GM19035 (cell line): ENCODE data around the gene BIRC2.
"Not testable (repeated sequence)": the region's sequence is repeated elsewhere in the genome, so short reads cannot be mapped to it uniquely, and the experiment has no call there.

Source experiments
- ATAC-seq: cut with Tn5 transposase; IDR thresholded peaks from one replicate; pipeline ENCODE4 v1.9.1; 2021; ENCODE audit not compliant: unreplicated experiment

The BIRC2 gene

GRCh38 chr11:102322560-102322959 lies 24.5 kb upstream of the BIRC2 start:
- no peak for ATAC-seq

GRCh38 chr11:102323542-102324251 lies 23.3 kb upstream of the BIRC2 start:
- no peak for ATAC-seq

GRCh38 chr11:102325088-102325487 lies 21.9 kb upstream of the BIRC2 start:
- no peak for ATAC-seq

GRCh38 chr11:102328748-102329147 lies 18.3 kb upstream of the BIRC2 start:
- ATAC-seq, result no peak

- ATAC-seq, result no peak
These were observed 16.8 kb upstream of the BIRC2 start for GRCh38 chr11:102330231-102330630.

GRCh38 chr11:102331341-102331740 lies 15.7 kb upstream of the BIRC2 start:
- no peak for ATAC-seq

GRCh38 chr11:102332611-102332994 lies 14.4 kb upstream of the BIRC2 start:
- no peak for ATAC-seq

GRCh38 chr11:102338479-102339010 lies 8.5 kb upstream of the BIRC2 start:
- ATAC-seq, result no peak

GRCh38 chr11:102341311-102341710 lies 5.7 kb upstream of the BIRC2 start:
- not testable (repeated sequence) for ATAC-seq

GRCh38 chr11:102341844-102342318 lies 5.1 kb upstream of the BIRC2 start:
- ATAC-seq, result peak; percentile 43

- ATAC-seq, result no peak
These were observed 3.2 kb upstream of the BIRC2 start for GRCh38 chr11:102343809-102344208.

GRCh38 chr11:102345904-102346303 lies 1.1 kb upstream of the BIRC2 start:
- ATAC-seq, result no peak

- no peak for ATAC-seq
These were observed 612 bp upstream of the BIRC2 start for GRCh38 chr11:102346456-102346747.

GRCh38 chr11:102347462-102348370 lies 702 bp downstream of the BIRC2 start:
- ATAC-seq, result peak; percentile 28

GRCh38 chr11:102357116-102357515 lies 10.1 kb downstream of the BIRC2 start:
- ATAC-seq, result no peak

GRCh38 chr11:102359372-102359771 lies 12.4 kb downstream of the BIRC2 start:
- ATAC-seq, result no peak

GRCh38 chr11:102360681-102361080 lies 13.7 kb downstream of the BIRC2 start:
- ATAC-seq, result no peak

- ATAC-seq, result no peak
These were observed 14.3 kb downstream of the BIRC2 start for GRCh38 chr11:102361086-102362031.

- ATAC-seq, result no peak
These were observed 18.0 kb downstream of the BIRC2 start for GRCh38 chr11:102364991-102365390.

- ATAC-seq, result no peak
These were observed 20.4 kb downstream of the BIRC2 start for GRCh38 chr11:102367364-102367763.

- ATAC-seq, result peak; percentile 100
These were observed 21.5 kb downstream of the BIRC2 start for GRCh38 chr11:102368472-102368871.
